Kidney (tissue), 14 donors: Measurements from ENCODE around the gene RYR3. TPM values are rescaled to one million over a fixed set of nuclear protein-coding genes. Genes with fewer than 3 reads are reported as not detected.

ENCODE experiments used
- DNase-seq, 5 donors: peaks; one replicate each; pipeline ENCODE4 v3.0.0-alpha.2; 2013 to 2020
- FAIRE-seq: peaks from 2 replicates; lab custom pipeline; 2012; peaks lifted over from hg19 to GRCh38; lab: Jason Lieb, UNC
- H3K27ac ChIP-seq, 2 donors: one replicate each; pipeline ENCODE4 v1.7.0; 2013; ENCODE audit warnings: low read depth in 2 of 2, low read length in 2 of 2, inconsistent platforms in 1 of 2
- H3K27me3 ChIP-seq: one replicate; pipeline ENCODE4 v1.7.1; 2013; ENCODE audit warnings: low read length, inconsistent platforms; ENCODE audit not compliant: control insufficient read depth, insufficient read depth
- H3K36me3 ChIP-seq, 3 donors: one replicate each; pipeline versions ENCODE4 v1.7.0 to v1.7.1; 2013; ENCODE audit warnings: low read length in 3 of 3, control low read depth in 1 of 3, inconsistent platforms in 1 of 3; ENCODE audit not compliant: insufficient read depth in 3 of 3, control insufficient read depth in 2 of 3
- H3K4me1 ChIP-seq, 3 donors: one replicate each; pipeline versions ENCODE4 v1.7.0 to v1.7.1; 2013; ENCODE audit warnings: low read length in 3 of 3, inconsistent platforms in 1 of 3, low read depth in 1 of 3; ENCODE audit not compliant: control insufficient read depth in 2 of 3, insufficient read depth in 2 of 3
- H3K4me3 ChIP-seq, 3 donors: one replicate each; pipeline versions ENCODE4 v1.7.0 to v1.8.1; 2013; ENCODE audit warnings: low read length in 3 of 3, control low read depth in 1 of 3, inconsistent platforms in 1 of 3
- H3K9ac ChIP-seq, 3 donors: one replicate each; pipeline versions ENCODE4 v1.7.0 to v1.7.1; 2013; ENCODE audit warnings: low read length in 3 of 3, control low read depth in 1 of 3, inconsistent platforms in 1 of 3
- H3K9me3 ChIP-seq, 3 donors: one replicate each; pipeline versions ENCODE4 v1.7.0 to v1.7.1; 2013; ENCODE audit warnings: low read length in 3 of 3, control low read depth in 1 of 3, inconsistent platforms in 1 of 3; ENCODE audit not compliant: control insufficient read depth in 2 of 3, insufficient read depth in 1 of 3
- intact Hi-C: fragments of 100-400 bp; cut with DNase I; formaldehyde crosslinking; loops from one replicate; pipeline ENCODE4 v1.11.1; 2022
- polyA plus RNA-seq: library from polyadenylated mRNA; stranded (reverse); fragments of 350-450 nt; fragmentation: Illumina TruSeq; extraction: RNeasy Lipid Tissue Mini Kit (QIAGEN cat#74804); gene quantifications from one replicate; pipeline ENCODE4 v1.2.3, GENCODE V29; 2014; ENCODE audit warnings: low read depth, low replicate concordance; ENCODE audit not compliant: insufficient read depth
- total RNA-seq: library from RNA; stranded (reverse); fragmentation: NEBNext Ultra II Directional; extraction: Animal tissue kit (Norgen Biotek cat#: 25700); gene quantifications from one replicate; pipeline ENCODE4 v1.2.1, GENCODE V29; 2021
- TF ChIP-seq, protein P1 (sequence below): IDR thresholded peaks from 3 replicates; pipeline ENCODE4 v1.5.1; 2012; ENCODE audit warnings: mild to moderate bottlenecking, moderate library complexity, borderline replicate concordance; ENCODE audit not compliant: insufficient read depth; ENCODE audit errors: extremely low read depth
- donor health status: control.
- donor health status: control.
- donor health status: control.
- donor health status: control.
- donor health status: control.
- donor health status: DM: yes; HTN: yes; CAD: no.
- donor health status: Normal renal cell carcinoma (clear cell type).

Gene RYR3
- total and polyA plus RNA-seq, 2 donors from 2014 or later, result 0.90 to 10.5 TPM

DNA sequence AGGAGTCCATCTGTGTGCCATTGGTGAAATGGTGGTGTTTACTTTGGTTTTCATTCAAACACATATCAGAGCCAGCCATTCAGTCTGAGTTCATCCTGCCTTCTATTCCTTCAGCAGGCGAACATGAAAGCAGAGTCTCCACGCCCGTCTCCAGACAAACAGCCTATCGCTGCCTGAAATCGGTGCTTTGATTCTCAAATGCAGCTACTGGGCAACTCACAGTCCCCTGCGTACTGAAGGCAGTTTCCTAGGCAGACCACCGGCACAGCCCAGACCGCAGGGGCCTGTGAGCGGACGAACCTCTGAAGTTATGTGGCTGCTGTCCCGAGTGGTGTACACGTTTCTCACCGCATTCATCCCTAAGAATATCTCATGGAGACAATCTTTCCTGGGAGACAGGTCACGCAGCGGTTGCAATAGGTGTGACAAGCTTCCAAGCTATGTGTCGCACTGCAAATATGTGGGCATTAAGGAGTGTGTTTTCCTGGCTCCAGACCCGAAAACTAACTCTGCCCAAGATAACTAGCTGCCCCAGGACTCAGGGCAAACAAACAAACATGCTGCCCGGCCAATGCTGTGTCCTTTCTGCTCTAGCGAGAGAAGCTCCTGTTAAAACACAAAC, 16.9 kb upstream of the RYR3 start:
- H3K27ac ChIP-seq, result no peak overlapping the region
- H3K4me1 ChIP-seq, result no peaks in the 10 kb centered on the region
- H3K36me3 ChIP-seq, result no peaks in the 10 kb centered on the region
- TF ChIP-seq, protein P1, sequence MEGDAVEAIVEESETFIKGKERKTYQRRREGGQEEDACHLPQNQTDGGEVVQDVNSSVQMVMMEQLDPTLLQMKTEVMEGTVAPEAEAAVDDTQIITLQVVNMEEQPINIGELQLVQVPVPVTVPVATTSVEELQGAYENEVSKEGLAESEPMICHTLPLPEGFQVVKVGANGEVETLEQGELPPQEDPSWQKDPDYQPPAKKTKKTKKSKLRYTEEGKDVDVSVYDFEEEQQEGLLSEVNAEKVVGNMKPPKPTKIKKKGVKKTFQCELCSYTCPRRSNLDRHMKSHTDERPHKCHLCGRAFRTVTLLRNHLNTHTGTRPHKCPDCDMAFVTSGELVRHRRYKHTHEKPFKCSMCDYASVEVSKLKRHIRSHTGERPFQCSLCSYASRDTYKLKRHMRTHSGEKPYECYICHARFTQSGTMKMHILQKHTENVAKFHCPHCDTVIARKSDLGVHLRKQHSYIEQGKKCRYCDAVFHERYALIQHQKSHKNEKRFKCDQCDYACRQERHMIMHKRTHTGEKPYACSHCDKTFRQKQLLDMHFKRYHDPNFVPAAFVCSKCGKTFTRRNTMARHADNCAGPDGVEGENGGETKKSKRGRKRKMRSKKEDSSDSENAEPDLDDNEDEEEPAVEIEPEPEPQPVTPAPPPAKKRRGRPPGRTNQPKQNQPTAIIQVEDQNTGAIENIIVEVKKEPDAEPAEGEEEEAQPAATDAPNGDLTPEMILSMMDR, result no peak
- H3K9me3 ChIP-seq, result no peaks in the 10 kb centered on the region
- intact Hi-C loops, result no loop called here
- FAIRE-seq (no peak), DNase-seq (no peak)
- peak overlapping the region in 2 of 3 donors; percentile 6 to 27 for H3K4me3 ChIP-seq
- H3K27me3 ChIP-seq, result no peaks in the 10 kb centered on the region
- H3K9ac ChIP-seq, result no peak overlapping the region

GRCh38 chr15:33296050-33296449, 14.7 kb upstream of the RYR3 start:
- intact Hi-C loops, result no loop called here
- Histone ChIP-seq H3K36me3 (no peaks in the 10 kb centered on the region), H3K9me3 (no peaks in the 10 kb centered on the region), H3K9ac (no peak overlapping the region), H3K4me3 (no peak overlapping the region), H3K27me3 (no peaks in the 10 kb centered on the region), H3K27ac (no peak overlapping the region), H3K4me1 (no peaks in the 10 kb centered on the region)
- DNase-seq (no peak), FAIRE-seq (no peak)
- TF ChIP-seq, protein P1, result no peak

- H3K9me3 ChIP-seq, result no peaks in the 10 kb centered on the region
- TF ChIP-seq, protein P1, result no peak
- intact Hi-C loops, result no loop called here
- no peak overlapping the region for H3K27ac ChIP-seq
- FAIRE-seq, result no peak
- H3K9ac ChIP-seq, result no peak overlapping the region
- H3K4me3 ChIP-seq, result no peak overlapping the region
- H3K36me3 ChIP-seq, result no peaks in the 10 kb centered on the region
- H3K4me1 ChIP-seq, result no peaks in the 10 kb centered on the region
- DNase-seq, result no peak
- H3K27me3 ChIP-seq, result no peaks in the 10 kb centered on the region
Observed at GRCh38 chr15:33296856-33297255, 13.9 kb upstream of the RYR3 start.

- intact Hi-C loops, result no loop called here
- H3K27ac ChIP-seq, result no peak overlapping the region
- no peak overlapping the region for H3K4me3 ChIP-seq
- FAIRE-seq (no peak), DNase-seq (no peak)
- H3K9ac ChIP-seq, result no peak overlapping the region
- H3K4me1 ChIP-seq, result no peaks in the 10 kb centered on the region
- no peaks in the 10 kb centered on the region for H3K27me3 ChIP-seq
- H3K9me3 ChIP-seq, result no peaks in the 10 kb centered on the region
- H3K36me3 ChIP-seq, result no peaks in the 10 kb centered on the region
- TF ChIP-seq, protein P1, result no peak
Observed at GRCh38 chr15:33298631-33299030, 12.1 kb upstream of the RYR3 start.
